Stimulated activated CD4-positive, alpha-beta T cell treated with anti-CD3 and anti-CD28 coated beads, Interleukin-2, amount 100 ng/mL, for 24 hours (primary cell): ENCODE data around the gene IFI16.
A peak's percentile ranks its signal among the peaks of the same experiment; 100 is the strongest.

ENCODE experiments used
- DNase-seq, 2 donors: peaks; one replicate each; pipeline ENCODE4 v3.0.0-alpha.2; 2020

Gene IFI16

DNA sequence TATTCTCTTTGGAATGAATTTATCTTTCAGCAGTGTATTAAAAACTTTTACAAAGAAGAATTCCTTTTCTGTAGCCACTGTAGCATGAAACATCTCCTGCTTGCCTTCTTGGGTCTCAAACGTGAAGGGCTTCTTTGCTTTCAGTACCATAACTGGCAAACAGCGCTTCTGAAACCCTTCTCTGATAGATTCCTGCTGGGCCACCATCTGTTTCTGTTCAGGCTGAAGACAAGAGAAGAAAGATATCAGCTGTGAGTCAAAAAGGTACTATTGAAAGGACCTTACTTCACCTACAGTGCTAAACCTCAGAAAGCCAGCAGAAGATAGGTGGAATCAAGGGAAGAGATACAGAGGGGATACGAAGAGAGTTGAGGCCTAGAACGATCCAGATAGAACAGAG, 56.4 kb downstream of the IFI16 start:
- no peak for DNase-seq

DNA sequence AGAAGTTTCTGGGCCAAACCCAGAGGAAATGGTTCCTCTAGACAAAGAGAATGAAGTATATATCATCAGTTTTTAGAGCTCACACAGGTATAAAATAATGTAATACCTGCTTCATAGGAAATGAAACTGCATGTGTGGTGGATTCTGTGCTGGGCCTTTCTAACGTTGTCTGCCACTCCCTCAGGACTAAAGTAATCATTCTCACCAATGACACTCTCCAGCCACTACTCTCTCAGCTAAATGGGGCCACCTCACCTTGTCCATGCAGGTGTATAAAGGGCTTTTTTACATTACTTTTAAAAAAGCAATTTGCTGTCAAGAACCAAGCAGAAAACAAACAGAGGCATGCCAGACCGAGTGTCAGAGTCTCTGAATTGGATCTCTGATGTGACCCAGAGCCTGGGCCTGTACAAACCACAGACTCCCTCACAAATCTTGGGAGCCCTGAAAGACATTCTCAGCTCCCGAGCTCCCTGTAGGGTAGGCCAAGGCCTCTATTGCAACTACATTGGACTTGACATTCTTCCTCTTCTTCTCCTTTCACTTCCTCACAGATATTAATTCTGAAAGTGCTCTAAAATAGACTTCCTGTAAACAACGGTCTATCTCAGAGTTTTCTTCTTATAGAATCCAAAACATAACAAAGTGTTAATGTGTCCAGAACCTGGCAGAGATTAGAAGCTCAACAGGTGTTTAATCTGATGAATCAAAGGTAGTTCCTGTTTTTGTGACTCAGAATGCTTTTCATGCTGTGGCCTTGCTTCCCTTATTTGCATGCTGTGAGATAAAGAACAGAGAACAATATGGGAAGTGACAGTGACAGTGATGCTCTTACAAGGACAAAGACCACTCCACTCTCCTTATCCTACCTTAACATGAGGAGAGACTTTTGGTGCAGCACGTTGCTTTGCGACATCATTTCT, 58.3 kb downstream of the IFI16 start:
- no peak for DNase-seq

- no peak for DNase-seq
Measured at GRCh38 chr1:159068886-159069285, 59.2 kb downstream of the IFI16 start.

DNA sequence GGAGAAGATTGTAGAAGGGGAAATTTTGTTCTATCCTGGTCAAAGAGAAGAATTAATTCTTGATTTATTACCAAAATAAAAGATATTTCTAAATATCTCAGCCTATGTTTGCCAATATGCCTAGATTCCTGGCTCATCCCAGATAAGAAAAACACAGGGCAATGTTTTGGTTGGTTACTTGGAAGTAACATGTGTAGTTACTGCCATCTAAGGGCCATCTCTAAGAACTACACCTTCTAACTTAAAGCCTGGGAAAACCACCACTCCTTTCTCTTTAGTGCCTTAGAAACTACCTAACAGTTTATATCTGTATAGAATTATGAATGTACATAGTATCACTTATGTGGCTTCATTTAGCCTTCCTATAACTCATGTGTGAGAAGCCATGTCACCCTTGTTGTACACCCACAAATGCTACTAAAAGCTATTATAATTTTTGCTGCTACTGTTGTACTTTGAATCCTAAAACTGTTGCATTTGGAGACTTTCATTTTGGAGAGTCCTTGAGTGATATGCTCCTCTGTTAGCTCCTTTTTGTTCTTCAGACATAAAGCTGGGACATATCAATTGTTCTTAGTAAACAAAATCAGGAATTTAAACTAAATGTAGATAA, 62.4 kb downstream of the IFI16 start:
- DNase-seq: no peak

- DNase-seq: peak; percentile 60 to 70
Measured at GRCh38 chr1:159076438-159077119, 66.9 kb downstream of the IFI16 start, which contains the start of gene AIM2. Gene AIM2 (minus strand): TSS chr1:159076766. CDS start chr1:159073499, 3,267 bp downstream.

DNA sequence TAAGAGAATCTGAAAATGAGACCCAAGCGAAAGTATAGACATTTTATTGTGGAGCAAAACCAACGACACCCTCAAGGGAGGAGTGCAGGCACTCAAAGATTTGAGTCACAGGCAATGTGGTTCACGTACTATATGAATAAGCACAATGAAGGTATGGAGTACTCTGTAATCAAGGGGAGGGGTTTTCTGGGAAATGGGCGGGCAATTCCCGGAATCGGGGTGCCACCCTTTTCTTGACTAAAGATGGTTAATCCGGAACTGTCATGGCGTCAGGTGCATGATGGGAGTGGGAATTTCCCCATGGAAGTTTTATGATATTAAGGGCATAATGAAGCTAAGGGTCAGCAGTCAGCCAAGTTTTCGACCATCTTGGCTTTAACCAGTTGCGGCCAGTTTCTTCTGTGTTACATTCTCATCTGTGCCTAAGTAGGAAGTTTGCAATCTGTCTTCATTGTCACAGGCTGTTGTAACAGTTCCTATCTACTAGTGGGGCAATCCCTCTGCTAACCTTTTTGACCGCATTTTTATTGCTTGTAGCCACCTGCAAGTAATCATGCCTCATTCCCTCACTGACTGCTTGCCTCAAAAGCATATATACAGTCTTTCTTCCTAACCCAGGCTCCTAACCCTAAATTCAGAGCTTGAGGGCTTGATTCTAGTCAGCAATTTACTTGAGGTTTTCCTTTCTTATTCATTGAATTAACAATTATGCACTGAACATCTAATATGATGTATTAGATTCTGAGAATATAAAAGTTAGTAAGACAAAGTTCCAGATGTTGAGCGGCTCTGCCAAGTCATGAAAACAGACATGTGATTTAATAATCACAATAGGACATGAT, 67.6 kb downstream of the IFI16 start:
- DNase-seq: peak; percentile 96 to 98

DNA sequence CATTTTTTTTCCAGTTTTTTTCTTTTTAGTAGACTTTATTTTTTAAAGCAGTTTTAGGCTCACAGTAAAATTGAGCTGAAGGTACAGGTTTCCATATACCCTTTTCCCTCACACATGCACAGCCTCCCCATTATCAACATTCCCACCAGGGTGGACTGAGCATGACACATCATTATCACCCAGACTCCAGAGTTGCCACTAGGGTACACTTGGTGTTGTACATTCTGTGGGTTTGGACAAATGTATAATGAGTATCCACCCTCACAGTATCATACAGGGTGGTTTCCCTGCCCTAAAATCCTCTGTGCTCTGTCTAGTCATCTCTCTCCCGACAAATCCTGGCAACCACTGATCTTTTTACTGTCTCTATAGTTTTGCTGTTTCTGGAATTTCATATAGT, 69.8 kb downstream of the IFI16 start:
- DNase-seq: no peak

- DNase-seq: no peak
Measured at GRCh38 chr1:159081626-159082025, 71.9 kb downstream of the IFI16 start.

GRCh38 chr1:159083013-159083412, 73.3 kb downstream of the IFI16 start:
- no peak for DNase-seq

DNA sequence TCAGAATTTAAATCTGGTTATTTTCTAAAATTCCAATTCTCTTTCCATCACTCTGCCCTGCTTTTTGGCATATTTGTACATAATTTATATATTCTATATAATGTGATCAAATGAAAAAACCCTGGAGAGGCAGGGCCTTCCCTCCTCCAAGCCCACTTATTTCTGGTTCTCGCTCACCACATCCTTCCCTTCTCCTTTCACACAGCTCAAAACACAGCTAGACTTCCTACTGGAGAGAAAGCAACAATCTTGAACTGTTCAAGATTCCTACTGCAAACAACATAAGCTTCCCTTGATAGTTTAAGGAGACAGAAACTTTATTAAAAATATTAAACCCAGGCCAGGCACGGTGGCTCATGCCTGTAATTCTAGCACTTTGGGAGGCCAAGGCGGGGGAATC, 74.4 kb downstream of the IFI16 start:
- no peak for DNase-seq

- no peak for DNase-seq
Measured at GRCh38 chr1:159084867-159085266, 75.2 kb downstream of the IFI16 start.

DNA sequence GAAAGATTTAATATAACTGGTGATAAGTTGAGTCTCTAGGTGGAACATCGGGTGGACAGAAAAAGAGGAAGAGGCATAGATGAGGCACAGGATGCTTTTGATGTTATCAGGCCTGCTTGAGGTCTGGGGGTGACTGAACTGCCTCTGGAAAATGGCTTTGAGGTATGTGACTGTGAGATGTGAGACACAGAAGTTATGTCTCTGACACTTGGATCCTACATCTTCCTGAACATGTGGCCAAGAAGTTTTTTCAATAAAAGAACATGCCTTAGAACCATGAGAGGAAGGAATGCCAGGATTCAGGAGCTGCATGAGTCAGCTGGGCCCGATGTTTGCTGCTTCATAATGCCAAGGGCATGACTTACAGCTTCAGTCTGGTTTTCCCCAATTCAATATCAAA, 78.3 kb downstream of the IFI16 start:
- DNase-seq: no peak

DNA sequence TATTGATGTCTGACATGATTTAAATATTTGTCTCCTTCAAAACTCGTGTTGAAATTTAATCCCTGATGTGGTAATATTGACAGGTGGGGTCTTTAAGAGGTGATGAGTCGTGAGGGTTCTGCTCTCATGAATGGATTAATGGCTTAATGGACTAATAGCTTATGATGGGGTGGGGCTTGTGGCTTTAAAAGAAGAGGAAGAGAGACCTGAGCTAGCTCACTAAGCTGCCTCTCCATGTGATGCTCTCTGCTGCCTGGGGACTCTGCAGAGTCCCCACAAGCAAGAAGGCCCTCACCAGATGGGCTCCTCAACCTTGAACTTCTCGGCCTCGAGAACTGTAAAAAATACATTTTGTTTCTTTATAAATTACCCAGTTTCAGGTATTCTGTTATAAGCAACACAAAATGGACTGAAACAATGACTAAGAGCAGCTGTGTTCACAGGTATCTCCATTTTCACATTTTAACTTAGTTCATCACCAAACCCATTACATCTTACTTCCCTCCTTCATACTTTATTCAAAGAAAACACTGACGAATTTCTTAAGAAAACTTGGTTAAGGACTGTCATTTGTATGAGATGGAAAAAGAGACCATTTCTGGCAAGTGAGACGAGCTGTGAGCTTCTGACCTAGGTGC, 79.0 kb downstream of the IFI16 start:
- no peak for DNase-seq

DNA sequence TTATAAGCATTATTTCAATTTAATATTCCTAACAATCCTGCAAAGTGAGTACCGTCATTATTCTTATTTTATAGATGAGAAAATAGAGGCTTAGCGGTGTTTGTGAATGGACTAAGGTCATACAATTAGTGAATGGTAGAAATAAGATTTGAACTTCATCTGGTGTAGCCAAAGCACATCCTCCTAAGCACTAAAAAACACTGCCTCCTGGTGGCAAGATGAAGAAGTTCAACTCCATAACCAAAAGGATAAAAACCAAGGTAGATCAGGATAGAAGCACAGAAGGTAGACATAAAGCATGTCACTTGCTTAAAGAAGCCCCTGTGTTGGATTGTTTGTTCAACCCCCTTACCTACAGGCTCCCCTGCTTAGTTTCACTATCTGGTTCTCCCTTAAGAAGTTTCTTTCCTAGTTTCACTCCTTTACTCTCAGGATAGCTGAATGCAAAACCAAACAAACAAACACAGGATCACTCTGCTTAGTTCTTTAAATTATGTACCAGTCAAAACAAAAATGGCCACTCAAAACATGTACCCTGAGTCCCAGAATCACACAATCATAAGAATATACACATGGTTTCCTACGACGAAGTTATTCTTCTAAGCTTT, 79.6 kb downstream of the IFI16 start:
- DNase-seq: no peak

DNA sequence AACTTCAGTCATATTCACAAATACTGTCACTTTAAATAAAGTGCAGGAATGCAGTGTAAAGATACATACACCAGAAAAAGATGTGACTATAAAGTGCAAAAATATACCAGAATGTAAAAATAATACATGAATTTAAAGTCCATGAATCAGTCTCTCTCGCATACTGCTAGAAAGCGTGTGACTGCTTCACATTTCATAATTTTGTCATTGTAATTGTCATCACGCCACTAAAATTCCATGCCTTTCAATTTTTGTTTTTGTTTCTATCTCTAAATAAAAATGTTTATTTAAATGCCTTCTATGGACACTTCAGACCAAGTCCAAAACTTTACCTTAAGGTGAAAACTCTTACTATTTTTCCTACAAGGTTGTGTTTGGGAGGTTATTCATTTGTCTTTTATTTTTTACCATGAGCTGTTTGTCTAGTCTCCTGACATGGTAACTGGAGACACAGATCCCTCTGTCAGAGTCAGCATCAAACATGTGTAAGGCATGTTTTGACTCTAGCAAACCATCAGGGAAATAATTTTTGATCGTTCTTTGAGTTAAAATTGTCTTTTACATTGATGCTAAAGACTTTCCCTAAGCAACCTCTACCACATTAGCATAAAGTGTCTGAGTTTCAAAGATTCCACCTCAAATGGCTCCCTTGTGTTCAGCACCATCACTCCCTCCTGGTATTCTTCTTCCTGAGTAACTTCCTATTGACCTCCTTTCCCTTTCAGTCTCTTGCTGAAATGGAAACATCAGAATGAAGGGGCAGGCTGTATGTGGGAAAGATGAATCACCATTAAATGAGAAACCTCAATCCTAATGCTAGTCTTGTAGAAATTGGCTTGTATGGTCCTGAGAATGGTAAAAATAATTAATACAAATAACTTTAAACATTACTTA, 80.8 kb downstream of the IFI16 start:
- no peak for DNase-seq

DNA sequence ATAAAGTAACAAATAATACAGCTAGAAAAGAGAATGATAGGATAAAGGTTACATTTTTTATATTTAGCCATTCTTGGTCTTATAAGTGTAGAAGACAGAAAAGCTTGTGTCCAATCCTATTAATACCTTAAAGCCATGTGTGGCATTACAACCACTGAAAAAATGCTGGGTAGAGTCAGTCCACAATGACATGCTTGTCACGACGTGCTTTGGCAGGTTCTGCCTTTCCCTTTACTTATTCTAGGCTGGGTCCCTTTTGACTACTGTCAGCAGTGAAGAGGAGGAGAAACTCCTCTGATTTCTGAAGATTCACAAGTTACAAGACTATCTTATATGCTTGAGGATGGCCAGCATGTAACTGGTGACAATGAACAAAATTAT, 81.5 kb downstream of the IFI16 start:
- no peak for DNase-seq

DNA sequence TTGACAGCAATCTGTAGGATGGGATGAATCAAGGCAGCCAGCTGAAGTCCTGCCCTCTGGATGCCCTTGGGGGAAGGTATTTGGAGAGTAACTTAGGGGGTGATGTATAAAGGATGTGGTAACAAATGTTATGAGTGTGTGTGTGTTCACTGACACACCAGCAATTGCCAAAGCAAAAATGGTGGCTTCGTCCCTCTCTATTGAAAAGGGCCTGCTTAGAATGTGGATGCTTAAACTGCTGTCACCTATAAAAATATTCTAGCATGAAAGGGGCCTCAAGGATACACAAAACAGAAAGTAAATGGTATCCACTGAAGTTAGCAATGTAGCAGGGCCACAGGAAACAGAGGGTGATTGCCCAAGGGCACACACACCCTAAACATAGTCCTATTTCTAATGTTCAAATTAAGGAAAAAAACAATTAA, 81.9 kb downstream of the IFI16 start:
- DNase-seq: no peak

DNA sequence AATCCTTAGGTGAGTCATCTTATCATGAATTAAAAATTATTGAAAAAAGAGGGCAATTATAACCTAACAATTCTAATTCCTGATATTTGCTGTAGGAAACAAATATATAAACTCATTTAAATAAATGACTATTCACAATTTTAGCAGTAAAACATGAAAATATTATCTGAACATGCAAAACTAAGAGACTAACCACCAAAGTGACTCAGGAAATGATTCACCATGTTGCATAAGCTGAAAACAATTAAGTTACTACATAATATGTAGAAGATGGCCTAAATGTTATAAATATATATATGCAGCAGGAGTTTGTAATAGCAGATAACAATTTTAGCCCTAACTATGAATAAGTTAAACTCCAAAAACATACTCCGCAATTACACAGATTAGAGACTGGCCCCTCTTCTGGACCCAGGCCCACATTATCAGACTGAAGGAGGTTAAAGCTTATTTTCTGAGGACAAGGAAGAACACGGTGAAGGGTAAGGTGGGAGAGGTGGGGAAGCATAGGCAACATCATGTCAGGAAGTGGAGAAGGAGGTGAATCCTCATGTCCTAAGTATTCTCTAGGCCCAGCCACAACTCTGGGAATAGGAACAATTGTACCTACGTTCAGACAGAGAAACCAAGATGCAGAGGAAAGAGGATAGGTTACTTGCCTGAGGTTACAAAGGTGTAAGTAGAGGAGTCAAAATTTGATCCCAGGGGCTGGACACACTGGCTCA, 82.5 kb downstream of the IFI16 start:
- no peak for DNase-seq

- no peak for DNase-seq
Measured at GRCh38 chr1:159098596-159098995, 88.9 kb downstream of the IFI16 start.

GRCh38 chr1:159100589-159100988, 90.9 kb downstream of the IFI16 start:
- DNase-seq: no peak
